CD4-positive, alpha-beta memory T cell (primary cell): Measurements from ENCODE around the gene PLEKHA3. TPM values are rescaled to one million over a fixed set of nuclear protein-coding genes. Genes with fewer than 3 reads are reported as not detected.

ENCODE experiments used
- CTCF ChIA-PET: fragments of 350-600 bp; sonication (Branson Sonifier 250); formaldehyde crosslinking; loops from one replicate; lab custom pipeline; 2021; ENCODE audit warnings: inconsistent platforms; ENCODE audit not compliant: partially characterized antibody; lab: Charles Lee
- POLR2A ChIA-PET: fragments of 350-600 bp; sonication (Branson Sonifier 250); formaldehyde crosslinking; loops from one replicate; lab custom pipeline; 2021; ENCODE audit not compliant: partially characterized antibody; lab: Charles Lee
- DNase-seq, 5 donors: peaks; one replicate each; pipeline versions ENCODE4 v3.0.0 to v3.0.0-alpha.2; 2020 to 2022; ENCODE audit warnings: mixed read lengths in 1 of 5
- H3K27ac ChIP-seq: one replicate; pipeline ENCODE4 v1.7.0; 2013; ENCODE audit warnings: low read depth, low read length
- H3K27me3 ChIP-seq: 2 replicates; pipeline ENCODE4 v1.7.0; 2013; ENCODE audit warnings: mild to moderate bottlenecking, low read length, moderate library complexity; ENCODE audit not compliant: insufficient read depth
- H3K36me3 ChIP-seq: 2 replicates; pipeline ENCODE4 v1.7.0; 2013; ENCODE audit warnings: mild to moderate bottlenecking, low read length, moderate library complexity; ENCODE audit not compliant: insufficient read depth
- H3K4me1 ChIP-seq: 2 replicates; pipeline ENCODE4 v1.7.0; 2013; ENCODE audit warnings: mild to moderate bottlenecking, low read length, moderate library complexity; ENCODE audit not compliant: insufficient read depth
- H3K4me3 ChIP-seq, 2 donors: one replicate each; pipeline ENCODE4 v1.7.0; 2013; ENCODE audit warnings: low read length in 2 of 2, mild to moderate bottlenecking in 1 of 2
- H3K9me3 ChIP-seq, 2 donors: one replicate each; pipeline ENCODE4 v1.7.0; 2013; ENCODE audit warnings: low read length in 2 of 2, control low read depth in 1 of 2; ENCODE audit not compliant: control insufficient read depth in 1 of 2
- H3K27ac Mint-ChIP-seq, 7 donors: one replicate each; pipeline ENCODE4 v1.8.0; 2020 to 2021; ENCODE audit warnings: mixed read lengths in 7 of 7, mild to moderate bottlenecking in 6 of 7, inconsistent platforms in 3 of 7, moderate library complexity in 3 of 7
- H3K27me3 Mint-ChIP-seq, 2 donors: one replicate each; pipeline ENCODE4 v1.8.0; 2020 to 2021; ENCODE audit warnings: mixed read lengths in 2 of 2
- H3K36me3 Mint-ChIP-seq, 2 donors: one replicate each; pipeline ENCODE4 v1.8.0; 2020 to 2021; ENCODE audit warnings: mixed read lengths in 2 of 2, inconsistent platforms in 1 of 2, mild to moderate bottlenecking in 1 of 2
- H3K4me1 Mint-ChIP-seq, 4 donors: one replicate each; pipeline ENCODE4 v1.8.0; 2020 to 2021; ENCODE audit warnings: mixed read lengths in 4 of 4, mild to moderate bottlenecking in 1 of 4
- H3K4me3 Mint-ChIP-seq, 8 donors: one replicate each; pipeline ENCODE4 v1.8.0; 2020 to 2021; ENCODE audit warnings: mixed read lengths in 8 of 8, mild to moderate bottlenecking in 7 of 8, moderate library complexity in 6 of 8, inconsistent platforms in 3 of 8
- H3K9me3 Mint-ChIP-seq, 8 donors: one replicate each; pipeline ENCODE4 v1.8.0; 2020 to 2021; ENCODE audit warnings: mixed read lengths in 8 of 8, mild to moderate bottlenecking in 5 of 8, inconsistent platforms in 3 of 8, moderate library complexity in 1 of 8
- intact Hi-C: fragments of 100-400 bp; cut with micrococcal nuclease; formaldehyde crosslinking; loops from one replicate; pipeline ENCODE4 v1.15.1; 2023
- polyA plus RNA-seq, 2 donors: library from polyadenylated mRNA; unstranded; fragments of 300-500 nt; fragmentation: Illumina TruSeq; gene quantifications; one replicate each; pipeline ENCODE4 v1.2.3, GENCODE V29; 2021
- total RNA-seq, 2 experiments: library from RNA; stranded (reverse); gene quantifications; one replicate each; pipeline ENCODE4 v1.2.3, GENCODE V29; 2021

Gene PLEKHA3
- total and polyA plus RNA-seq, 4 experiments from 2014 or later = 28.8 to 35.8 (median 31.0) TPM

GRCh38 chr2:178527592-178527991 is 47.3 kb downstream of the PLEKHA3 start:
- Mint-ChIP-seq H3K27ac (no peak overlapping the region), H3K9me3 (peaks cover 0 to 2% (median 0%) of the 10 kb centered on the region in 8 donors), H3K27me3 (no peaks in the 10 kb centered on the region), H3K4me3 (no peak overlapping the region), H3K36me3 (peaks cover 23 to 48% of the 10 kb centered on the region in 2 donors), H3K4me1 (peaks cover 29 to 65% (median 38%) of the 10 kb centered on the region in 4 donors)
- Histone ChIP-seq H3K9me3 (no peaks in the 10 kb centered on the region), H3K4me1 (peaks cover 22% of the 10 kb centered on the region), H3K27me3 (no peaks in the 10 kb centered on the region), H3K27ac (no peak overlapping the region), H3K36me3 (peaks cover 12% of the 10 kb centered on the region), H3K4me3 (no peak overlapping the region)
- intact Hi-C loops = loop anchor here (10.0 kb wide), 1 partner anchor 973 kb away; a partner anchor contains a TSS
- POLR2A ChIA-PET = interaction anchor here (0.6 kb wide), 1 partner anchor 77 kb away, joined by 3 read pairs; the partner anchor contains the start of genes PJVK and PRKRA
- CTCF ChIA-PET = no interaction called here
- no peak for DNase-seq

DNA sequence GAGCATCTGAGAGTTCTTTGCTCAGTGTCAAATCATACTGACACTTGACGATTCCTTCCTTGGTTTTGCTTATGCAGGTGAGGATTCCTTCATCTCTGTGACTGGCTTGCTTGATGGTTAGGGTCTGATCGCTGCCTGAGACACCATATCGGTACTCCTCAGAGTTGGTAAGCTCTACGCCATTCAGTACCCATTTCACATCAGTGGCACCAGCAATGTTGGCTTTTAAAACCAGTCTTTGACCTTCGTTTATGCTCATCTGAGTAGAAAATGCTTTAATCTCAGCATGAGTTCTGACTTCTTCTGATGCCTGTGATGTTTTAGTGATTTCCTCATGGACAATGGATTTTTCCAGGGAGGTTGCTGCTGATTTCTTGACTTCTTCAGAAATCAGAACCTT is 48.4 kb downstream of the PLEKHA3 start:
- peaks cover 0 to 2% (median 0%) of the 10 kb centered on the region in 8 donors for H3K9me3 Mint-ChIP-seq
- no peaks in the 10 kb centered on the region for H3K27me3 Mint-ChIP-seq
- H3K9me3 ChIP-seq = no peaks in the 10 kb centered on the region
- peaks cover 33 to 55% of the 10 kb centered on the region in 2 donors for H3K36me3 Mint-ChIP-seq
- DNase-seq = no peak
- no peak overlapping the region for H3K4me3 Mint-ChIP-seq
- ChIA-PET POLR2A (no interaction called here), CTCF (no interaction called here)
- intact Hi-C loops = loop anchor here (10.0 kb wide), 1 partner anchor 974 kb away; a partner anchor contains a TSS
- peaks cover 20% of the 10 kb centered on the region for H3K36me3 ChIP-seq
- peaks cover 16% of the 10 kb centered on the region for H3K4me1 ChIP-seq
- peaks cover 25 to 54% (median 33%) of the 10 kb centered on the region in 4 donors for H3K4me1 Mint-ChIP-seq
- H3K4me3 ChIP-seq = no peak overlapping the region
- H3K27ac ChIP-seq = no peak overlapping the region
- no peak overlapping the region for H3K27ac Mint-ChIP-seq
- H3K27me3 ChIP-seq = no peaks in the 10 kb centered on the region

GRCh38 chr2:178529194-178529593 is 48.9 kb downstream of the PLEKHA3 start:
- peaks cover 38 to 57% of the 10 kb centered on the region in 2 donors for H3K36me3 Mint-ChIP-seq

DNA sequence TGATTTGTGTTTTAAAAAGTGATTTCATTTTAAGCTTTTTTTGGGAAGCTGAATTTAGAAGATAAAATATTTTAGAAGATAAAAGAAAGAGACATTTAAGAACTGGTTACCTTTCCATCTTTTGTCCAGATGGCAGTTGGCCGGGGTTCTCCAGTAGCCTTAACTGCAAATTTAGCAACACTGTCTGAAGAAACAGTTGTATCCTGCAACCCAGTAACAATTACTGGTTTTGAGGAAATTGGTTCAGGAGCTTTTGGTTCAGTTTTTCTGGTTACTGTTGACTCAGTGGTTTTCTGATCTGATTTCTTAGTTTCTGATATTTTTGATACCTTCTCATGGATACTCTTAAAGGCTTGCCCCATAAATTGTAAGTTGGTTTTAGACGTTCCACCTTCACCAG is 49.9 kb downstream of the PLEKHA3 start:
- H3K9me3 Mint-ChIP-seq = peaks cover 0 to 2% (median 0%) of the 10 kb centered on the region in 8 donors
- peaks cover 31% of the 10 kb centered on the region for H3K36me3 ChIP-seq
- no peak for DNase-seq
- ChIA-PET CTCF (no interaction called here), POLR2A (no interaction called here)
- no peak overlapping the region for H3K27ac ChIP-seq
- H3K9me3 ChIP-seq = no peaks in the 10 kb centered on the region
- H3K4me1 Mint-ChIP-seq = peaks cover 20 to 44% (median 26%) of the 10 kb centered on the region in 4 donors
- H3K4me1 ChIP-seq = peaks cover 7% of the 10 kb centered on the region
- H3K27me3 Mint-ChIP-seq = no peaks in the 10 kb centered on the region
- no peaks in the 10 kb centered on the region for H3K27me3 ChIP-seq
- H3K4me3 ChIP-seq = no peak overlapping the region
- peak overlapping the region in 1 of 7 donors; percentile 26 for H3K27ac Mint-ChIP-seq
- peaks cover 47 to 67% of the 10 kb centered on the region in 2 donors for H3K36me3 Mint-ChIP-seq
- intact Hi-C loops = no loop called here
- H3K4me3 Mint-ChIP-seq = peak overlapping the region in 1 of 8 donors; percentile 20

More at GRCh38 chr2:178529194-178529593, 48.9 kb downstream of the PLEKHA3 start:
- Histone ChIP-seq H3K27ac (no peak overlapping the region), H3K4me1 (peaks cover 11% of the 10 kb centered on the region), H3K9me3 (no peaks in the 10 kb centered on the region), H3K36me3 (peaks cover 24% of the 10 kb centered on the region), H3K4me3 (no peak overlapping the region), H3K27me3 (no peaks in the 10 kb centered on the region)
- DNase-seq = no peak
- intact Hi-C loops = loop anchor here (10.0 kb wide), 1 partner anchor 974 kb away; a partner anchor contains a TSS
- Mint-ChIP-seq H3K27me3 (no peaks in the 10 kb centered on the region), H3K4me3 (no peak overlapping the region), H3K4me1 (peaks cover 23 to 49% (median 29%) of the 10 kb centered on the region in 4 donors), H3K9me3 (peaks cover 0 to 2% (median 0%) of the 10 kb centered on the region in 8 donors), H3K27ac (no peak overlapping the region)
- CTCF ChIA-PET = no interaction called here
- POLR2A ChIA-PET = no interaction called here

DNA sequence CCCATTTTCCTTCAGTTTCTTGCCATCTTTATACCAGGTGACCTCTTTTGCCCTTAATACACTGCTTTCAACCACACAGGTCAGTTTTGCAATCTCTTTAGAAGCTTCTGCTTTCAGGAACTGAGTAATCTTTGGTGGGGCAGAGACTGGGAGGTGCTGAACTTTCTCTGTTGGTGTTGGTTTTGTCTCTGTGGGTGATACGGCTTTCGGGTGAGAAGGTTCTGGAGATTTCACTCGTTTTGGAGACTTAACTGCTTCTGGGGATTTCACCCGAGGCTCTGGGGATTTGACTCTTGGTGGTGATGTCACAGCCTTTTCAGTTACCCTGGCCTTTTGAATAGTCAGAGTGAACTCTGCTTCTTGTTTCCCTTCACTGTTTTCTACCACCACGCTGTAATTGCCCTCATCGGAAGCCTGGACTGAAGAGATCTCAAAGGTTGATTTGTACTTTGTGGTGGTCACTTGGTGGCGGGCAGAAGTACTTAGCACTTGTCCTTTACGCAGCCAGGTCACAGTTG is 50.4 kb downstream of the PLEKHA3 start:
- intact Hi-C loops = no loop called here
- H3K36me3 ChIP-seq = peaks cover 37% of the 10 kb centered on the region
- peaks cover 6% of the 10 kb centered on the region for H3K4me1 ChIP-seq
- DNase-seq = no peak
- peaks cover 17 to 41% (median 24%) of the 10 kb centered on the region in 4 donors for H3K4me1 Mint-ChIP-seq
- H3K9me3 Mint-ChIP-seq = peaks cover 0 to 2% (median 0%) of the 10 kb centered on the region in 8 donors
- peaks cover 51 to 68% of the 10 kb centered on the region in 2 donors for H3K36me3 Mint-ChIP-seq
- H3K27me3 ChIP-seq = no peaks in the 10 kb centered on the region
- no peaks in the 10 kb centered on the region for H3K27me3 Mint-ChIP-seq
- H3K27ac Mint-ChIP-seq = peak overlapping the region in 3 of 7 donors; percentile 43 to 80 (median 58)
- no peak overlapping the region for H3K27ac ChIP-seq
- H3K4me3 ChIP-seq = no peak overlapping the region
- CTCF ChIA-PET = no interaction called here
- POLR2A ChIA-PET = no interaction called here
- peak overlapping the region in 1 of 8 donors; percentile 20 for H3K4me3 Mint-ChIP-seq
- H3K9me3 ChIP-seq = no peaks in the 10 kb centered on the region

- ChIA-PET POLR2A (no interaction called here), CTCF (no interaction called here)
- Mint-ChIP-seq H3K27me3 (no peaks in the 10 kb centered on the region), H3K4me1 (peaks cover 14 to 36% (median 20%) of the 10 kb centered on the region in 4 donors), H3K9me3 (peaks cover 0 to 1% (median 0%) of the 10 kb centered on the region in 8 donors), H3K4me3 (no peak overlapping the region), H3K27ac (peak overlapping the region in 1 of 7 donors; percentile 43), H3K36me3 (peaks cover 55 to 66% of the 10 kb centered on the region in 2 donors)
- H3K4me3 ChIP-seq = no peak overlapping the region
- DNase-seq = no peak
- no peaks in the 10 kb centered on the region for H3K27me3 ChIP-seq
- H3K9me3 ChIP-seq = no peaks in the 10 kb centered on the region
- intact Hi-C loops = no loop called here
- H3K4me1 ChIP-seq = peaks cover 2% of the 10 kb centered on the region
- no peak overlapping the region for H3K27ac ChIP-seq
- peaks cover 37% of the 10 kb centered on the region for H3K36me3 ChIP-seq
Measured at GRCh38 chr2:178531168-178531567, 50.9 kb downstream of the PLEKHA3 start.

DNA sequence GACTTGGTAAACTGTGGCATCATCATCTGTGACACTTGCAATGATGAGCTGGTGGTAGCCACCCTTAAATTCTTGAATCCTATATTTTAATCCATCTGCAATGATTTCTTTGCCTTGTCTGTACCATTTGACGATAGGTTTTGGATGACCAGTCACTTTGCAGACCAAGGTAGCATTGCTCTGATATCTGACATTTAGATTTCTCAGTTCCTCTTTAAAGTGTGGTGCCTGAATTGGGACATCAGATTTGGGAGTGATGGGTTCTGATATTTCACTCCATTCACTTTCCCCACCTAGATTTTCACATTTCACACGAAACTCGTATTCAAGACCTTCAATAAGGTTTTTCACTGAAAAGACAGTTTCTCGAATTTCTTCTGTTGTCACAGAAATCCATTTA is 55.8 kb downstream of the PLEKHA3 start:
- POLR2A ChIA-PET = no interaction called here
- Histone ChIP-seq H3K36me3 (peaks cover 52% of the 10 kb centered on the region), H3K27me3 (no peaks in the 10 kb centered on the region), H3K27ac (no peak overlapping the region), H3K4me1 (no peaks in the 10 kb centered on the region), H3K9me3 (no peaks in the 10 kb centered on the region), H3K4me3 (no peak overlapping the region)
- no peaks in the 10 kb centered on the region for H3K27me3 Mint-ChIP-seq
- H3K27ac Mint-ChIP-seq = no peak overlapping the region
- CTCF ChIA-PET = no interaction called here
- H3K36me3 Mint-ChIP-seq = peaks cover 74 to 83% of the 10 kb centered on the region in 2 donors
- DNase-seq = no peak
- peaks cover 2 to 7% (median 7%) of the 10 kb centered on the region in 4 donors for H3K4me1 Mint-ChIP-seq
- no peak overlapping the region for H3K4me3 Mint-ChIP-seq
- intact Hi-C loops = no loop called here
- no peaks in the 10 kb centered on the region for H3K9me3 Mint-ChIP-seq
